Activated T-cell treated with anti-CD3 and anti-CD28 coated beads for 1 hour (primary cell): Measurements from ENCODE around the gene RNF212.

Source experiments
- DNase-seq: peaks from one replicate; pipeline ENCODE4 v3.0.0-alpha.2; 2020; ENCODE audit warnings: low read depth

RNF212 gene

DNA sequence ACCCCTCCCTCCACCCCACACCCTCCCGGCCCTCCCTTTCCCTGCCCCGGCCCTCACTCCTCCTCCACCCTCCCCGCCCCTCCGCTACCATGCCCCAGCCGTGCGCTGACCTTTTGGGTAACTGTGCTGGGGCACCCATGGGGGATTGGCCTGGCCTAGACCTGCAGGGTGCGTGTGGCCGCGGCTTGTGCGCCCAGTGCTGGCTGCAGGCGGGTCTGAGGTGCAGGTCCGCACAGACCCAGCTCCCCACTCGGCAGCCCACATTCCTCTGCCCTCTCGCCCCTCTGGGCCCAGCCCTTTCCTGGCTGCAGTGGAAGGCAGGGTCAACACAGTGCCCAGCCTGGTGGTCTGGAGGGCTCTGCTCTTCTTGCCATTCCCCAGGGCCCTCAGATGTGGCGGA lies 77.3 kb downstream of the RNF212 start:
- no peak for DNase-seq

DNA sequence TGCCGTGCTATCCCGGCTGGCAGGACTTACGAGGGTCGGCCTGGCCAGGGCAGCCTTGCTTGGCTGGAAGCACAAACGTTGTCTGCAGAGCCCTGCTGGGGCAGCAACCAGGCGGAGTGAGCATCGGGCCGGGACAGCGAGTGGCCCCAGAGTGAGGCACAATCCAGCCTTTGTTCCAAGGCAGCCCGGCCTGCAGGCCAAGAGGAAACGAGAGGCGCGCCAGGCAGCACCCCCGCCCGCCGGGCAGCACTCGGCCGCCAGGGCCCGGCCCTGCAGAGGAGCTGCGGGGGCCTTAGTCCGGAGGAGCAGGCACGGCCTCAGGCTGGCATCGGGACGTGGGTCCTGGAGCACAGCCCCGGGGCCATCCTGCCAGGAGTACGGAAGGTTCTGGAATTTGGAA lies 77.9 kb downstream of the RNF212 start:
- no peak for DNase-seq

- DNase-seq, result no peak
Measured at GRCh38 chr4:1033840-1034551, 79.4 kb downstream of the RNF212 start.

DNA sequence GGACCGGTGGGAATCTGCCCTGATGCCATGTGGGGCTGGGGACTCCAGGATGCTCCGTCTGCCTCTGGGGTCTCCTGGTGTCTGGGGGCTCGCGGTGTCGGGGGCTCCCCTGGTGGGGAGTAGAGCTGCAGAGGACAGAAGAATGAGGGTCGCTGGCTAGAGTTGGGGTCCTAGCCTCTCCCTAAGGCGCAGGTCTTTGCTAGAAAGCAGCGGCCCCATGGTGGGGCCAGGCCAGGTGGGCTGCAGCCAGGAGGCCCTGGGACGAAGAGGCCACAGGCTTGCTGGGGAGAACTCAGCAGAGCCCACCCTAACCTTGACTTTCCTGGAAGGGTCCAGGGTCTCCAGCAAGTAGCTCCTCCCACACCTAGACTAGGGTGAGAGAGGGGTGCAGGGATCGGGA lies 80.5 kb downstream of the RNF212 start:
- no peak for DNase-seq

DNA sequence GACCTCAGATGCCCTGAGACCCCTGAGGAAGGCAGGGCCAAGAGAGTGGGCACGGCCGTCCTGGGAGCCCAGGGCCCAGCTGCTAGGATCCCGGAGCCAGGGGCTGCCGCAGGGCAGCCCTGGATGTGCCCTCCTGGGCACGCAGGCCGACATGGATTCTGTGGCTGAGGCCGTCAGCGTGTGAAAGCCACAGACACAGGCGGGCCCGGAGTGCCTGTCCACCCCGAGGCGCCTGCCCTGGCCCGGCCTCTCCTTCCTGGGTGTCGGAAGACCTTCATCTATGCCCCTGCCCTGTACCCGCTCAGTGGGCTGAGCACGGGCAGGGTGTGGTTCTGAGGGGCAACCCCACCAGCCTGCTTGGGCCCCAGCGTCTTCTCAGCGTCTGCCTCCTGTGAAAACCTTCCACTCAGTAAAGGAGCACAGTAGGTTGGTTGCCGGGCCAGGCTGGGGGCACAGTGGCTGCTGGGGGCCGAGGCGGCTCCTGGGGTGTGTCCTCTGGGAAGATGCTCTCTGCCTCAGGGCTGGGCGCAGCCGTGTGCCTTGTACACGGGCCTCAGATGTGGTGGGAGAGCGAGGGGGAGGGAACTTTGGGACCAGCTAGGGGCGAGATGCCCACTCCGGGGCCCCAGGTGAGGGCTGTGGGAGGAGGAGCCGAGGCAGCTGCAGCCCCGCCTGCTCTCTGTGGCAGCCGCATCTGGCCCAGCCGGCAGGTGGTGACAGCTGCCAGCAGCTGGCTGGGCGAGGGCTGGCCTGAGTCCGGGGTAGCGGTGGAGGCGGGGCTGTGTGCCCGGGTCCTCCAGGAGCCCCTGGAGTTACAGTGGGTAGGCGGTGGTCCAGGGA lies 81.2 kb downstream of the RNF212 start:
- no peak for DNase-seq

DNA sequence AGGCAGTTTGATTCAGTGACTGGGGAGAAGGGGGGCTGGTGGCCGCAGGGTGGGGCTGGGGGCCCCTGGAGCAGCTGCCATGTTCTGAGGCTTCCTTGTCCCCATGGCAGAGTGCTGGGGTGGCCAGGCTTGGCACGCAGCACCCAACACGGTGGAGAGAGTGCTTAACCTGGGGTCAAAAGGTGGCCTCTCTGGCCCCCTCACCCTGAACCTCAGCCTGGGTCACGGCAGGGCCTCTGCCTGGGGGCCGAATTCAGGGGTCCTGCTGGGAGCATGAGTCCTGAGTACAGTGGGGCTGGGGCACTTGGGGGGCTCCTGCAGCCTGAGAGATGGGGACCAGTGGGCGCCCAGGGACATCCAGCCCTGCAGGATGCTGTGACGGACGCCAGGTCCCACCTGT lies 82.0 kb downstream of the RNF212 start:
- DNase-seq, result no peak

DNA sequence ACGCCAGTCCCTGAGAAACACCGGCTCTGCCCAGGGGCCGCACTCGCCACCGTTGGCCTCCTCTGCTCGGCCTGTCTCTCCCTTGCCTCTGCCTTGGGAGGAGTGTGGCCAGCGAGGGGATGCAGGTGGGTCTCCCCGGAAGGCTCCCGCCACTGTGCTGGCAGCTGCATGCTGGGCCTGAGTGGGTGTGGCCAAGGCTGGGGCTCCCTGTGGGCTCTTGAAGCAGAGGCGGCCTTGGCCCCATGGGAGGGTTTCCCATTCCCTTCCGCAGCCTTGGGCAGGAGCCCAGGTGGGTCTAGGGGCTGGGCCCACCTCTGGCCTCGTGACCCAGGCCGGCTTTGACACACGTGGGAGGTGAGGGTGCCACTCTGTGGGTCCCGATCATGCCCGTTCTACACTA lies 82.8 kb downstream of the RNF212 start:
- no peak for DNase-seq

DNA sequence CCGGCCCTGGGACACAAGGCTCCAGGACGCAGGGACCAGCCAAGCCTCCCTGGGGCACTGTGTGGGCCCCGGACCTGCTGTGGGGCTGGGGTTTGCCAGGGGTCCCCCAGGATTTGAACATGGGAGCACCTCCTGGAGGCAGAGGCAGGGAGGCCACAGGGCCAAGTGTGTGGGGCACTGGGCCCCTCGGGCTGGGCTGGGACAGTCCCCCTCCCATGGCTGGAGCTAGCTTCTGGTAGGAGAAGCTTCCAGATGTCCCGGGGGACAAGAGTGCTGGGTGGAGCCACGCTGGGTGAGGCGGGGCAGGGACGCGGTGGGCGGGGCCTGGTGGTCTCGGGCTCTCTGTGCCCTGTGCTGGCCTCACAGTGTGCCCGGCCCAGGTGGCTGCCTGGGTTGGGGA lies 83.3 kb downstream of the RNF212 start:
- DNase-seq, result no peak

- DNase-seq, result no peak
Measured at GRCh38 chr4:1029529-1029928, 83.8 kb downstream of the RNF212 start.

- DNase-seq, result no peak
Measured at GRCh38 chr4:1028574-1029220, 84.7 kb downstream of the RNF212 start.

DNA sequence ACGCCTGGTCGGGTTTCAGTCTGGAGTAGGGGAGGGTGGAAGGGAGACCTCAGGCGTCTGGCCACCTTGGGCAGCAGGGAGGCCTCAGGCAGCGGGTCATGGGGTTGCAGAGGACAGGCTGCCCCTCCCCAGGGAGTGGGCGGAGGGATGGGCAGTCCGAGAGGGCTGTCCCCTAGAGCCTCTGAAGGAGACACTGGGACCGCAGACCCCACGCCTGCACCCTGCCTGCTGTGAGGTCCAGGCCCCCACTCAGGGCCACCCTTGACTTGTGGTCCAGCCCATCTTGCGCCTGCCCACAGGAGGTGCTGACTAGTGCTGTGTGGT lies 85.5 kb downstream of the RNF212 start:
- no peak for DNase-seq

DNA sequence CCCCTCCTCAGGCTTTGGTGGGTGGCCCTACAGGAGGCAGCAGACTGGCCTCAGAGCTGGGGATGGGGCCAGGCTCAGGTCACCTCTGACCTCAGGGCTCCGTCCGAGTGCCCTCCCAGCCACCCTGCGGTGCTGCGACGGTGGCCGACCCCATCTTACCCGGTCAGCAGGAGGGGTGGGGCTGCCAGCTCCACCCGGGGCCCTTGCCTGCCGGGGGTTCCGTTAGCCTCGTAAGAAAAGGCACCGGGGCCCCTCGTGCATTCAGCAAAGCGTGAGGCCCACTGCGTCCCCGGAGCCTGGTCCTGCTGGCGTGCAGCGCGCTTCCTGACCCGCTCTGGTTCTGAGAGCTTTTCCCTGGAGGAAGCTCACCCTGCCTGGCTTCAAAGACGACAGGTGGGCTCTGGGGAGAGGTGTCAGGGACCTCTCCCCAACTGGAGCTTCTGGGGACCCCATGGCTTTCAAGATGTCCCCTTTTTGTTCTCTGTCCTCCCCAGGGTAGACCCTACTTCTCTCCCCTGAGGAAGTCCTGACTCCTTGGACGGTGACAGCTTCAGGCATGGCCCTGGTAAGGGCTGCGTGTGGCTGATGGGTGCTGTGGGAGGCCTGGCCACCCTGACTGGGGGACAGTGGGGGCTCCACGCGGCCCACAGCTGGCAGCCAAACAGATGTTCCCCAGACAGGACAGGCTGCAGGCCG lies 86.0 kb downstream of the RNF212 start:
- DNase-seq, result no peak

- no peak for DNase-seq
Measured at GRCh38 chr4:1026115-1026514, 87.2 kb downstream of the RNF212 start.

DNA sequence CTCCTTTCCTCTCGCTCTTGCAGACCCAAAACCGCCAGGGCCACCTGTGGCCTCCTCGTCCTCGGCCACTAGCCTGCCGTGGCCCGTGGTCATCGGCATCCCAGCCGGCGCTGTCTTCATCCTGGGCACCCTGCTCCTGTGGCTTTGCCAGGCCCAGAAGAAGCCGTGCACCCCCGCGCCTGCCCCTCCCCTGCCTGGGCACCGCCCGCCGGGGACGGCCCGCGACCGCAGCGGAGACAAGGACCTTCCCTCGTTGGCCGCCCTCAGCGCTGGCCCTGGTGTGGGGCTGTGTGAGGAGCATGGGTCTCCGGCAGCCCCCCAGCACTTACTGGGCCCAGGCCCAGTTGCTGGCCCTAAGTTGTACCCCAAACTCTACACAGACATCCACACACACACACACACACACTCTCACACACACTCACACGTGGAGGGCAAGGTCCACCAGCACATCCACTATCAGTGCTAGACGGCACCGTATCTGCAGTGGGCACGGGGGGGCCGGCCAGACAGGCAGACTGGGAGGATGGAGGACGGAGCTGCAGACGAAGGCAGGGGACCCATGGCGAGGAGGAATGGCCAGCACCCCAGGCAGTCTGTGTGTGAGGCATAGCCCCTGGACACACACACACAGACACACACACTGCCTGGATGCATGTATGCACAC lies 88.3 kb downstream of the RNF212 start:
- no peak for DNase-seq

GRCh38 chr4:1023895-1024740 lies 89.2 kb downstream of the RNF212 start:
- no peak for DNase-seq

GRCh38 chr4:1023075-1023640 lies 90.2 kb downstream of the RNF212 start:
- DNase-seq, result no peak

GRCh38 chr4:1022739-1023066 lies 90.7 kb downstream of the RNF212 start:
- no peak for DNase-seq

DNA sequence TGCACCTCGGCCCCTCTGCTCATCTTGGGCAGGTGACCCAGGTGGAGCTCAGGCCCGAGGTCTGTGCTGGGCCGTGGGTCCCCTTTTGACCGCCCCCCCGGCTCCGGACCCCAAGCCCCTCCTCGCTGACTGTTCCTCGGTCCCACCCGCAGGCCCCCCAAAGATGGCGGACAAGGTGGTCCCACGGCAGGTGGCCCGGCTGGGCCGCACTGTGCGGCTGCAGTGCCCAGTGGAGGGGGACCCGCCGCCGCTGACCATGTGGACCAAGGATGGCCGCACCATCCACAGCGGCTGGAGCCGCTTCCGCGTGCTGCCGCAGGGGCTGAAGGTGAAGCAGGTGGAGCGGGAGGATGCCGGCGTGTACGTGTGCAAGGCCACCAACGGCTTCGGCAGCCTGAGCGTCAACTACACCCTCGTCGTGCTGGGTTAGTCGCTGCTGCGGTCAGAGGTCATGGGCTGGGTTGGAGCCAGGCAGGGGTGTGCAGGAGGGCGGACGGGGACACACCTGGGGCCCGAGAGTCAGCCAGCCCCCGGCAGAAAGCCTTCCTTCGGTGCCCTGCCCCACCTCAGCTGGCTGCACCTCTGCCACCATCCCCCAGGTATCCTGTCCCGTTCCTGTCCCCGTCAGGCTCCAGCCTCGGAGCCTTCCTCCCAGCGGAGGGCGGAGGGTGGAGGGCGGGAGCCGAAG lies 91.2 kb downstream of the RNF212 start:
- no peak for DNase-seq
